Ishikawa (cell line): ENCODE results near the gene DEAF1.

Experiments
- CEBPB ChIP-seq: IDR thresholded peaks from 2 replicates; pipeline ENCODE4 v1.6.1; 2012
- CREB1 ChIP-seq: IDR thresholded peaks from 2 replicates; pipeline ENCODE4 v1.6.1; 2012; ENCODE audit warnings: low read depth
- EGR1 ChIP-seq: IDR thresholded peaks from 2 replicates; pipeline ENCODE4 v1.6.1; 2012
- EP300 ChIP-seq: IDR thresholded peaks from 2 replicates; pipeline ENCODE4 v1.6.1; 2012; ENCODE audit warnings: borderline replicate concordance
- FOXM1 ChIP-seq: IDR thresholded peaks from 2 replicates; pipeline ENCODE4 v1.6.1; 2012; ENCODE audit warnings: low read depth, borderline replicate concordance
- MAX ChIP-seq: IDR thresholded peaks from 2 replicates; pipeline ENCODE4 v1.6.1; 2012
- NFIC ChIP-seq: IDR thresholded peaks from 2 replicates; pipeline ENCODE4 v1.6.1; 2012
- RAD21 ChIP-seq: IDR thresholded peaks from 2 replicates; pipeline ENCODE4 v1.6.1; 2012; ENCODE audit warnings: low read depth
- TAF1 ChIP-seq: IDR thresholded peaks from 2 replicates; pipeline ENCODE4 v1.6.1; 2012; ENCODE audit warnings: low read depth, mild to moderate bottlenecking
- TCF12 ChIP-seq: IDR thresholded peaks from 2 replicates; pipeline ENCODE4 v1.6.1; 2012; ENCODE audit warnings: low read depth
- TEAD4 ChIP-seq: IDR thresholded peaks from 2 replicates; pipeline ENCODE4 v1.6.1; 2012
- YY1 ChIP-seq: IDR thresholded peaks from 2 replicates; pipeline ENCODE4 v1.6.1; 2012; ENCODE audit warnings: low read depth
- ZBTB7A ChIP-seq: IDR thresholded peaks from 2 replicates; pipeline ENCODE4 v1.6.1; 2012; ENCODE audit warnings: low read depth
- TF ChIP-seq, protein P1 (sequence below): IDR thresholded peaks from 2 replicates; pipeline ENCODE4 v1.6.1; 2012; ENCODE audit warnings: low read depth, mild to moderate bottlenecking
- TF ChIP-seq, protein P2 (sequence below): IDR thresholded peaks from 2 replicates; pipeline ENCODE4 v1.6.1; 2012

DEAF1 gene

DNA sequence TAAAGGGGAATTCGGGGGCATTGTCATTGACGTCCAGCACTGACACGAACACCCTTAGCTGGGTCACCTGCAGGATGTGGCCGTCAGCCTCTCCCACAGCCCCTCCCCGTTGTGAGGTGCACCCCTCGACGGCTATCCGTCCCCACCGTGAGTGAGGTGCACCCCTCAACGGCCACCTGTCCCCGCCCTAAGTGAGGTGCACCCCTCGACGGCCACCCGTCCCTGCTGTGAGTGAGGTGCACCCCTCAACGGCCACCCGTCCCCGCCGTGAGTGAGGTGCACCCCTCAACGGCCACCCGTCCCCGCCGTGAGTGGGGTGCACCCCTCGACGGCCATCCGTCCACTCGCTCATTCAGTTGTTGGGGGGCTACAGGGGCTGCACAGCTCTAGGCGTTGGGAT is 73.2 kb downstream of the DEAF1 start:
- TF ChIP-seq YY1 (no peak), TCF12 (no peak), CREB1 (no peak), ZBTB7A (no peak), NFIC (no peak), TEAD4 (no peak), TAF1 (no peak)
- TF ChIP-seq, protein P1, sequence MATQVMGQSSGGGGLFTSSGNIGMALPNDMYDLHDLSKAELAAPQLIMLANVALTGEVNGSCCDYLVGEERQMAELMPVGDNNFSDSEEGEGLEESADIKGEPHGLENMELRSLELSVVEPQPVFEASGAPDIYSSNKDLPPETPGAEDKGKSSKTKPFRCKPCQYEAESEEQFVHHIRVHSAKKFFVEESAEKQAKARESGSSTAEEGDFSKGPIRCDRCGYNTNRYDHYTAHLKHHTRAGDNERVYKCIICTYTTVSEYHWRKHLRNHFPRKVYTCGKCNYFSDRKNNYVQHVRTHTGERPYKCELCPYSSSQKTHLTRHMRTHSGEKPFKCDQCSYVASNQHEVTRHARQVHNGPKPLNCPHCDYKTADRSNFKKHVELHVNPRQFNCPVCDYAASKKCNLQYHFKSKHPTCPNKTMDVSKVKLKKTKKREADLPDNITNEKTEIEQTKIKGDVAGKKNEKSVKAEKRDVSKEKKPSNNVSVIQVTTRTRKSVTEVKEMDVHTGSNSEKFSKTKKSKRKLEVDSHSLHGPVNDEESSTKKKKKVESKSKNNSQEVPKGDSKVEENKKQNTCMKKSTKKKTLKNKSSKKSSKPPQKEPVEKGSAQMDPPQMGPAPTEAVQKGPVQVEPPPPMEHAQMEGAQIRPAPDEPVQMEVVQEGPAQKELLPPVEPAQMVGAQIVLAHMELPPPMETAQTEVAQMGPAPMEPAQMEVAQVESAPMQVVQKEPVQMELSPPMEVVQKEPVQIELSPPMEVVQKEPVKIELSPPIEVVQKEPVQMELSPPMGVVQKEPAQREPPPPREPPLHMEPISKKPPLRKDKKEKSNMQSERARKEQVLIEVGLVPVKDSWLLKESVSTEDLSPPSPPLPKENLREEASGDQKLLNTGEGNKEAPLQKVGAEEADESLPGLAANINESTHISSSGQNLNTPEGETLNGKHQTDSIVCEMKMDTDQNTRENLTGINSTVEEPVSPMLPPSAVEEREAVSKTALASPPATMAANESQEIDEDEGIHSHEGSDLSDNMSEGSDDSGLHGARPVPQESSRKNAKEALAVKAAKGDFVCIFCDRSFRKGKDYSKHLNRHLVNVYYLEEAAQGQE = no peak

GRCh38 chr11:620935-621814 is 73.8 kb downstream of the DEAF1 start:
- TF ChIP-seq FOXM1 = no peak
- TF ChIP-seq, protein P2, sequence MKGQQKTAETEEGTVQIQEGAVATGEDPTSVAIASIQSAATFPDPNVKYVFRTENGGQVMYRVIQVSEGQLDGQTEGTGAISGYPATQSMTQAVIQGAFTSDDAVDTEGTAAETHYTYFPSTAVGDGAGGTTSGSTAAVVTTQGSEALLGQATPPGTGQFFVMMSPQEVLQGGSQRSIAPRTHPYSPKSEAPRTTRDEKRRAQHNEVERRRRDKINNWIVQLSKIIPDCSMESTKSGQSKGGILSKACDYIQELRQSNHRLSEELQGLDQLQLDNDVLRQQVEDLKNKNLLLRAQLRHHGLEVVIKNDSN = no peak
- no peak for TF ChIP-seq TEAD4
- TF ChIP-seq EP300 = no peak
- TF ChIP-seq MAX = no peak
- no peak for TF ChIP-seq ZBTB7A
- TF ChIP-seq TCF12 = no peak
- TF ChIP-seq RAD21 = no peak
- no peak for TF ChIP-seq CEBPB
- TF ChIP-seq YY1 = no peak
- TF ChIP-seq CREB1 = no peak
- TF ChIP-seq EGR1 = no peak

DNA sequence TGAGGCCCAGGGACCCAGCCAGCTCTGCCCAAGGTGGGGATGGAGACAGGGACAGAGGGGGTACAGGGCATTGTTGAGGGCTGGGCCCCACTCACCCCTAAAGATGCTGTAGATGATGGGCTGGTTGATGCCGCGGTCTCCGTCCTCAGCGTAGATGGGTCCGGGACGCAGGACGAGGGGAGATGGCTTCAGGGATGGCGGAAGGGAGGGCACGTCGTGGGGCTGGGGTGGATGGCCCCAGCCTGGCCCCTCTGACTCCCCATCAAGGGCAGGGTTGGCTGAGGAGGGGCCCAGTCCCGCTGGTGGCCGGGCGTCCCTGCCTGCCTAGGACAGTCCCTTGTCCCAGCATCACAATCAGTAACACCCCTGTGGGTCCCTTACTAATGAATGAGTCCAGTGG is 74.8 kb downstream of the DEAF1 start:
- no peak for TF ChIP-seq TAF1
- no peak for TF ChIP-seq CEBPB
- TF ChIP-seq NFIC = no peak
- no peak for TF ChIP-seq TCF12
- TF ChIP-seq CREB1 = no peak
- no peak for TF ChIP-seq EP300
- TF ChIP-seq, protein P1 = no peak
- no peak for TF ChIP-seq EGR1
- TF ChIP-seq ZBTB7A = no peak
- TF ChIP-seq FOXM1 = no peak
- no peak for TF ChIP-seq TEAD4
- TF ChIP-seq RAD21 = no peak
- no peak for TF ChIP-seq YY1
- TF ChIP-seq, protein P2 = no peak
- no peak for TF ChIP-seq MAX

- TF ChIP-seq MAX = no peak
- no peak for TF ChIP-seq RAD21
- no peak for TF ChIP-seq EP300
- TF ChIP-seq, protein P2 = no peak
- no peak for TF ChIP-seq TEAD4
- TF ChIP-seq NFIC = no peak
- no peak for TF ChIP-seq EGR1
- TF ChIP-seq TCF12 = no peak
- no peak for TF ChIP-seq TAF1
- no peak for TF ChIP-seq CREB1
- no peak for TF ChIP-seq FOXM1
- TF ChIP-seq, protein P1 = no peak
- no peak for TF ChIP-seq CEBPB
- no peak for TF ChIP-seq ZBTB7A
- no peak for TF ChIP-seq YY1
These were observed 75.4 kb downstream of the DEAF1 start for GRCh38 chr11:619628-620050.
